ENCODE data around the gene TSPAN12.
A peak's percentile ranks its signal among the peaks of the same experiment; 100 is the strongest.
"Not testable (repeated sequence)": the region's sequence is repeated elsewhere in the genome, so short reads cannot be mapped to it uniquely, and the experiment has no call there.

Gene TSPAN12

GRCh38 chr7:120802751-120803150, 55.2 kb downstream of the TSPAN12 start:
- no peak for DNase-seq

DNA sequence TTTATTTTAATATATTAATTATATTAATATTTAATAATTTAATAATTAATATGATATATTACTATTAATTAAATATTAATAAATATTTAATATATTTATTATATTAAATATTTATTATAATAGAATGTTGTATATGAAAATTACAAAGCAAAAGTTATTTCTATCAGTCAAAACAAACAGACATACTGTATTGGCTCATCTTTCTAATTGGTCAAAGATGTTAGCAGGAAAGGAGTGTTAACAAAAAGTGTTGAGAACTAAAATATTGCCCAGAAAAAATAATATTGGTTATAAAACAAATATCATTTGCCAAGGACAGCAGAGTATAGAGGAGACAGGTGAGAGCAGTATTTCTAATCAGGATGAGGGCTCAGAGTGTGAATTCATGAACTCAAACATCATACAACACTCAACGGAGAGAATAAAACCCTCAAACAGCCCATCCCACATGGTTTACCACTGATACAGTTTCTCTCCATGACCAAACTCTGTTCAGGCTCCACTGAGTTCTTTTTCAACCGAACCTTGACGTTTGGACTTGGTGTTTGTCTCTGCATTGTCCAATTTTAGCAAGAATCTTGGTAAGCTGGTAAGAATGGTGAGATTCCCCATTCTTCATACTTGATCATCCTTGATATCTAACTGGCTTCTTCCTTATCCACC, 58.0 kb downstream of the TSPAN12 start:
- DNase-seq: no peak

DNA sequence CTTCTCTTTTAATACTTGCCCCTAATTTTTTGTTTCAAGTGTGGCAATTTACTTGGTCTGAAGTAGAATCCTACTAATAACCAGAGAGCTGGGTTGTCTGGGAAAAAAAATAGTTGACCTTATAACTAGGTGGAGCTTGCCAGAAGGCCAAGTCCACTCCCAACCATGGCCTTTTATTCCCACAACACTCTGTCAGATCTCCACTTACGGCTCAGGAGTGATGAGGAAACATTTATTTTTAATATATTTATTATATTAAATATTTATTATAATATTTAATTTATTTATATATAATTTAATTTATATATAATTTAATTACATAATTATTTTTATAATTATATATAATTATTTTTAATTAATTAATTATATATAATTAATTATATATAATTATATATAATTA, 58.8 kb downstream of the TSPAN12 start:
- DNase-seq: no peak

DNA sequence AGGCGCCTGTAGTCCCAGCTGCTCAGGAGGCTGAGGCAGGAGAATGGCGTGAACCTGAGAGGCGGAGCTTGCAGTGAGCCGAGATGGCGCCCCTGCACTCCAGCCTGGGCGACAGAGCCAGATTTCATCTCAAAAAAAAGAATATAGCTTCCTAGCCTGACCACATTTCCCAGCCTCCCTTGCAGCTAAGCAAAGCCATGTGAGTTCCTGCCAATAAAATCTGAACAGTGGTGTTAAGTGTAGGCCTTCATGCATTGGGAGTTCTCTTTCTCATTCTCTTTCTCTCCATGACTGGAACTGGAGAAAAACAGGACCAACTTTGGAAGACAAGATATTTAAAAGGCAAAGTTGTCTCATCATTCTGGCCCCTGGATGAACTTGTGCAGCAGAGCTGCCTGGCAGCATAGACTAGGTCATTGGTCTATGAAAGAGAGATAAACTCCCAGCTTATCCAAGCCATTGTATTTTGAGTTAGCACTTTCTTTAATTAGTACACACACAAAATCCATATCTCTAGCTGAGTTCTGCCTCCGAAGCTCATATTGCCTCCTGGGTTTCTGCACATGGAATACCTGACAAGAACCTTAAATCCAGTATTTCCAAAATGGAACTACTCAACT, 60.8 kb downstream of the TSPAN12 start:
- no peak for DNase-seq

- peak; percentile 22 for DNase-seq
These were observed 63.7 kb downstream of the TSPAN12 start for GRCh38 chr7:120794106-120794729.

- no peak for DNase-seq
These were observed 64.6 kb downstream of the TSPAN12 start for GRCh38 chr7:120793213-120793936.

- DNase-seq: no peak
These were observed 65.1 kb downstream of the TSPAN12 start for GRCh38 chr7:120792861-120793130.

DNA sequence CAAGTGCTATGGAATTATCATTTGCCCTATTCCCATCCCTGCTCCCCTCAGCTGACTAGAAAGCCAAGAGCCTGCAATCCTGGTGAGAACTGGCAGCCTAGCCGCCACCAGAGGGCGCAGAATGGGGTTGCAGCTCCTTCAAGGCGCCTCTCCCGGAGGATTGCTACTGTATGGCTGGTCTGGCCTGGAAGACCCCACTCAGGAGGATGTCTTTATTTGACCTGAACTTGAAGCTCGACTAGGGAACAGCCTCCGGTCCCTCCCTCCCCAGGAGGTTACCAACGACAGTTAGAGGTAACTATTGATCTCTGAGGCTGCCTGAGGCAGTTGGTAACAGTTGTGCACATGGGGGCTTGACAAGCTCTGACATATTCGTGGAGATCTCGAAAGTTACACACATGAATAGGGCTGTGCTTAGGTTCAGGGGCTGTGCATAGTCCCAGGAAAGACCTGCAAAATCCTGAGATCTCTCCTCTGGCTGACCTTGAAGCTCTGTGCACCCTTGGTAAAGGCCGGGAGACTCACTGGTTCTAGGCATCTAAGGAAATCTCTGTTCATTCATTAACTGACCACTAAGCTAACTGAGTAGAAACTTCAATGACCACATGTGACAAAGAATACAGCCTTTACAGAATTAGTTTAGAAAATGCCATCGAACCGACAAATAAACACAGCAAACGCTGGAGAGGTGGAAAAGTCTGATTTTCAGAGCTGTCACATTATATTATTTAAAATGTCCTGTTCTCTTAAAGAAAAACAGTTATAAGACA, 65.7 kb downstream of the TSPAN12 start:
- peak; percentile 48 for DNase-seq

DNA sequence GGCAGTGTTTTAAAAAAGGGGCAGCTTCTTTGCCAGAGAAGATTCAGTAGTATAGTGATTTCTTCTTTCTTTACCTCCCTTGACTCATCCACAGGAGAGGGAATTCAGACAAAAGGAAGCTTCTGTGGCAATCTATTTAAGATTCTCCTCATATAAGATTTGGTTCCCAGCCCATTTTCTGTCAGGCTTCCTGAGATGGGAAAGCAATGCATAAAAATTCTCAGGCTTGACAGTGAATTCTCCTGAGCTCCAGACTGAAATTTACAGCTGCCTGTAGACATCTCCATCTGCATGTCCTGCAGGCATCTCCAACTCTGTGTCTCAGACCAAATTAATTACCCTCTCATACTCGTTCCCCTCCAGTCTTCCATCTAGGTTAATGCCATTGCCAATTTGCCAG, 72.8 kb downstream of the TSPAN12 start:
- DNase-seq: no peak

DNA sequence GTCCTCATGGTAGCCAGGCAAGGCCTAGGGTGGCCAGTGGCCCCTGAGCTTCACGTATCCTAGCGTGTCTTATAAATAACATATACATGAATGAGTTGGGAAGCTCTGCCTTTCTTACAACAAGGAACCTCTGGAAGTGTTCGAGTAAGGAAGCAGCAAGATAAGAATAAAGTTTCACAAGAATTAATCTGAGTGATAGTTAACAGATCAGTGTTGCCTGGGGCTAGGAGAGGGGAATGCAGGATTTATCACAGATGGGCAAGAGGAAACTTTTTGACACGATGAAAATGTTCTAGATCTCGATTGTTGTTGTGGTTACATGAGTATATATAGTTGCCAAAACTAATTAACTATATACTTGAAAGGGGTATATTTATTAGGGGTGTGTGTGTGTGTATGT, 74.2 kb downstream of the TSPAN12 start:
- DNase-seq: no peak

DNA sequence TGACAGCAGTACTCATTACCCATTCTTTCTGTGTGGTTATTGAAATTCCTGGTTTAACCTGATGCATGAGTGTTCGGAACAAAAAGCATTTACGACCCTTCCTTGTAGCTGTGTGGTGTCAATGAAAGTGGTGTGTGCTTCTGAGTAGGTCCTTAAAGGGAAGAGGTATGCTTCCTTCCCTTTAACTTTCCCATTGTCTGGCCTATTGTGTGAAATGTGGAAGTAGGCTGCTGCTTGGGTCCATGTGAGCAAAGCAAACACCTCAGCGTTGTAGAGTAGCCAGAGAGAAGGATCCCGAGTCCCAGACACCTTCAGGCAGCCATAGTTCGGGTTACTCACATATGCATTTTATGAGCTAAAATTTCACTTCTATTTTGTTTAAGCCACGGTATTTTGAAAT, 74.7 kb downstream of the TSPAN12 start:
- DNase-seq: no peak

- not testable (repeated sequence) for DNase-seq
These were observed 76.0 kb downstream of the TSPAN12 start for GRCh38 chr7:120781924-120782323.

DNA sequence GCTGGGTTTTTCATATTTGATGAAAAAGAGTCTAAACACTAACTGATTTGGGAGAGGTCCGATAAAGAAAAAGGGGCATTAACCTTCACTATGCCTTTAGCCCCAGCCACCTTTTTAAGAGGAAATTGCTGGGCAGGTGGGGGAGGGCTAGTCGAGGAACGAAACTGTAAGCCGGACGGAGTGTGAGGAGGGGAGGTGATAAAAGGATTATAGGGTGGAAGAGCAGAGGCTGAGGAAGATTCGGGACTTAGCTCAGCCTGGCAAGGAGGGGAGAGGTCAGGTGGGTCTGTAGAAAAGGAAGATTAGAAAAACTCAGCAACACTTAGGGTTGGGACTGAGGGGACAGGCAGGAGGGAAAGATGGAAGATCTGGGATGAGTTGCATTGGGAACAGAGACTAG, 77.0 kb downstream of the TSPAN12 start:
- DNase-seq: no peak

DNA sequence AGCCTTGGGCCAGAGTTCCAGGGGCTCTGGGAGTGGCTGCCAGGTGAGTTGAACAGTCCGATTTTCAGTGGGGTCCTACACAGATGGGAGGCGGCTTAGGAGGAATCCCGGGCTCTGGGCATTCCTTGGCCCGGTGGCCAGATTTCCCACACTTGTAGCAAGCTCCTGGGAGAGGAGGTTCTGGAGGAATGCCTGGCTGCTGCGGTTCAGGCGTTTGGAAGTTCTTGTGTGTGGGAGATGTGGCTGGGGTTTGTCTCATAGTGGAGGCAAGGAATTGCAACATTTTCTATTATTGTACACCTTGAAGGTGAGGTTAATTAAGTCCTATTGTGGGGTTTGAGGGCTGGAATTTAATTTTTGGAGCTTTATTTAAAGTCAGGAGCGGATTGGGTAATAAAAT, 77.5 kb downstream of the TSPAN12 start:
- not testable (repeated sequence) for DNase-seq

DNA sequence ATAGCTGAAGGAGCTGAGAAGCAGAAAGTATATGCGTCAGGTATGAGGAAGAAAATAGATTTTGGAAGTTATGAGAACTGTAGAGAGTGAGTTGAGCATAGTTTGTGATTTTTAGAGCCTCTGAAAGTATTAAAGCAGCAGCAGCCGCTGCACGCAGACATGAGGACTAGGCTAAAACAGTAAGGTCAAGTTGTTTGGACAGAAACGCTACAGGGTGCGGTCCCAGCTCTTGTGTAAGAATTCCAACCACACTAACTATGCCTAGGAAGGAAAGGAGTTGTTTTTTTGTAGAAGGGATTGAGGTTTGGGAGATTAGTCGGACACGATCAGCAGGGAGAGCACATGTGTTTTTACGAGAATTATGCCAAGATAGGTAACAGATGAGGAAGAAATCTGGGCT, 78.9 kb downstream of the TSPAN12 start:
- not testable (repeated sequence) for DNase-seq

GRCh38 chr7:120775755-120776154, 82.2 kb downstream of the TSPAN12 start:
- DNase-seq: no peak

DNA sequence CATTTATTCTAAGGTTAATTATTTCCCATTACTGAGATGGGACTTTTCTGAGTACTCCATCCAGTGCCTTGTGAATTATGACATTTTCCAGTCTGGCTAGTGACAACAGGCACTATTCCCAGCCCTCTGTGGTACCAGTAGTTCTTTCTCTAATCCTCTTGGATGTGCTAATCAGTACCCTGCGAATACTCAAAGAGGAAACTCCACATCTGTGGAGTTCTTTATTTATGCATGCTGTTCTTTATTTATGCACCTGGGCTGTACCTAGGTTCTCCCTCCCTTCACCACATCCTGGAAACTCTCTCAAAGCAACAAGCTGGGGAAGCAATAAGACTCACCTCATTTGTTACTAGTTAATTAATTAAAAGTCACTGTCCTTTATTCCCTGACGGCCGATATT, 83.5 kb downstream of the TSPAN12 start:
- DNase-seq: no peak

DNA sequence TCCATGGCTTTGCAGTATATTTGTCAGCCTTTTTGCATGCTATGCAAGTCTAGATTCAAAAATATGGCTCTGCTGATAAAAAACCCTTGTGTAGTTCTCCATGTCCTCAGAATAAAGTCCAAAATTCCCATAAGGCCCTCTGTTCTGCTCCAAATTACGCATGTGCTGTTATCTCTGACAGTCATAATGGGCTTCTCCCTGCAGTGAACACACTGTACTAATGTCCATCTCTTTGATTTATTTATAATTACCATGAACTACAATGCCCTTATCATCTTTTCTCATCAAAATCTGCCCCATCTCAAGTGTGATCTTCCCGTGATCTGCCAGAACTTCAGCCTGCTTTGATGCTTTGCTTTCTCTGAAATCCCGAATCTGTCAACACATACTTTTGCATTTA, 87.7 kb downstream of the TSPAN12 start:
- no peak for DNase-seq

- no peak for DNase-seq
These were observed 97.1 kb downstream of the TSPAN12 start for GRCh38 chr7:120760851-120761250.

DNA sequence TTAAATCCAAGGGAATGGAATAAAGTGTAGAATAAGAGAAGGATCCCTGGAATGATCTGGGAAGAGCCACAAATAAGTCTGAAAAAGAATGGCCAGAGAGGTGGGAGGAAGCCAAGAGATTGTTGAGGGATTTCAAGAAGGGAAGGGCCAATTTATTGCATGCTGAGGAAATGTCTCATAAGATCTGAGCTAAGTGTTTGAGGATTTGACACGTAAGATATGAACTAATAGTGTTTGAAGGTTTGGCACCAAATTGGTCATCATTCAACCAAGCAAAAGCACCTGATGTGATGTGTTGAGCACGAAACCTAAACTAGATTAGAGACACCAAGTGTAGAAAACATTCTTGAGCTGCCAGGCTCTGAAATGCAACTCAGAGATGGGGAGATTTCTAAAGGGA, 97.9 kb downstream of the TSPAN12 start:
- DNase-seq: no peak

- no peak for DNase-seq
These were observed 114.8 kb downstream of the TSPAN12 start for GRCh38 chr7:120743128-120743527.

DNA sequence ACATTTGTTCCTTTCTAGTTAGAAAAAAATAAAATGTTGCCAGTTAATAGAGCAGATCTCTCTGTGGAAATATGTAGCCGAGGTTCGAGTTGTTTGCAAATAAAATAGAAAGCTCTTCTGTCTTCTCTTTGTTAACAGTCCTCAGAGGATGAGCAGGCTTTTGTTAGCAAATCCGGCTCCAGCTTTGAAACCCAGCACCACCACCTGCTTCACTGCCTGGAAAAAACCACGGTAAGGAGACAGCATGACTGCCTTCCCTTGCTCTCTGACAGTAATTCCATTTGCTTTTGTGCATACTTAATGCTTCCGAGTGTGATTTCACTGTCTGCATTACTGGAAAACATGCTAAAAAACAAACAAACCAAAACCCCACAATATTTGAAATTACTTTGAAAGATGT, 115.6 kb downstream of the TSPAN12 start:
- DNase-seq: no peak

DNA sequence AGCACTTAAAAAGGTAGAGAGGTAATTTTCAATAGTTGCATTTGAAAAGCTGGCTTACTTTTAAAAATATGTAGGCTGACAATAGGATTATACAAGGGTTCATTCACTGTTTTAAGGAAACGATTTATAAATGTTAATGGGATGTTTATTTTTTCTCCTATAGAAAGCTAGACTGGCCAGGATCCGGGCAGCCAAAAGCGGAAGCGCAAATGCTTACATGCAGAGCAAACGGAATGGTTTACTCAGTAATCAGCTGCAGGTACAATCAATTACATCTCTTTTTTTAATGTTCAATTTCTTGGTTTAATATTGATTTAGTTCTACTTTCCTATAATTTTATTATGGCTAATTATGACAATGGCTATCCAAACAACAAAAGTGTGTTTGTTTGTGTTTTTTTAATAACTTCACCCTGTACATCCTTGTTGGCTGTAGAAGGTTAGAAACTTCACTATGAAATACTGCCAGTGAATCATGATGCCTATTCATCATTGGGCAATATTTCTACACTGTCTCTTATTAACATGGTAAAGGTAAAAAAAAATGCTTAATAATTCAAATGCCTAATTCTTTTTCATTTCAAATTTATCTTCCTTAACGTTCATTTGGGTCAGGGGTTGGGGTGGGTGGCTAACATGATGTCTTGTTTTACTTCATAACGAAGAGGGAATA, 116.4 kb downstream of the TSPAN12 start:
- DNase-seq: no peak

Data from NCI-H2171 treated with DMSO at 0.1 percent for 48 hours (cell line).